ENCODE measurements around the gene RNGTT.
A peak's percentile ranks its signal among the peaks of the same experiment; 100 is the strongest.
"Not testable (repeated sequence)": the region's sequence is repeated elsewhere in the genome, so short reads cannot be mapped to it uniquely, and the experiment has no call there.

The RNGTT gene

GRCh38 chr6:88972504-88973423 lies 9.3 kb upstream of the RNGTT start (continued):
- TF ChIP-seq ZNF580 (tag by site-specific recombination; IDR thresholded peaks at IDR 0.05), result 0 out of 2 replicates have a peak, but pooled peaks have one; percentile 42
- no peak for TF ChIP-seq ZNF777 (tag by site-specific recombination; IDR thresholded peaks at IDR 0.05; ENCODE audit: borderline replicate concordance)
- TF ChIP-seq ZNF140 (tag by site-specific recombination; IDR thresholded peaks at IDR 0.05), result no peak
- TF ChIP-seq ZNF335 (tag by site-specific recombination; conservative IDR thresholded peaks at IDR 0.05), result 0 out of 2 replicates have a peak, but pooled peaks have one; percentile 27
- peak; percentile 56; the same call in 1 of the 2 replicates for TF ChIP-seq OVOL3 (tag by site-specific recombination; IDR thresholded peaks at IDR 0.05)
- peak; percentile 52 for TF ChIP-seq OSR2 (tag by site-specific recombination; IDR thresholded peaks at IDR 0.05)

GRCh38 chr6:88970301-88970700 lies 6.9 kb upstream of the RNGTT start:
- H3K9me3 ChIP-seq (ENCODE audit: control insufficient read depth, insufficient read depth, low read depth, low read length), result no peaks in the 10 kb centered on the region
- ChIA-PET CTCF (interaction anchor here (0.7 kb wide), 1 partner anchor 66 kb away, joined by 3 read pairs; no protein-coding TSS in a partner anchor), POLR2A (no interaction called here)
- no peak overlapping the region for H3K27ac ChIP-seq (ENCODE audit: extremely low read depth, low read depth, low read length)
- TF ChIP-seq ZNF16 (tag by site-specific recombination; IDR thresholded peaks at IDR 0.05; ENCODE audit: low read depth) (no peak), ZNF239 (tag by site-specific recombination; IDR thresholded peaks at IDR 0.05) (no peak), KLF16 (tag by site-specific recombination; IDR thresholded peaks at IDR 0.05) (no peak), ZNF274 (IDR thresholded peaks at IDR 0.05; ENCODE audit: low read length) (no peak), ZNF274 (tag by site-specific recombination; IDR thresholded peaks at IDR 0.05; ENCODE audit: borderline replicate concordance) (no peak), ZBTB21 (tag by site-specific recombination; IDR thresholded peaks at IDR 0.05) (no peak), ZNF174 (tag by site-specific recombination; IDR thresholded peaks at IDR 0.05) (no peak), ZXDB (tag by site-specific recombination; IDR thresholded peaks at IDR 0.05) (no peak), ZFHX2 (tag by site-specific recombination; conservative IDR thresholded peaks at IDR 0.05) (no peak), CTCF (tag by site-specific recombination; IDR thresholded peaks at IDR 0.05) (no peak), IKZF3 (tag by site-specific recombination; IDR thresholded peaks at IDR 0.05) (no peak), ZNF791 (tag by site-specific recombination; IDR thresholded peaks at IDR 0.05) (no peak), HIC1 (tag by site-specific recombination; IDR thresholded peaks at IDR 0.05) (no peak), ZFP41 (tag by site-specific recombination; IDR thresholded peaks at IDR 0.05; ENCODE audit: borderline replicate concordance) (no peak), ZNF558 (tag by site-specific recombination; IDR thresholded peaks at IDR 0.05) (no peak), ZNF600 (tag by site-specific recombination; IDR thresholded peaks at IDR 0.05) (no peak), ZNF704 (tag by site-specific recombination; IDR thresholded peaks at IDR 0.05) (no peak), ZNF548 (tag by site-specific recombination; IDR thresholded peaks at IDR 0.05) (no peak)
- no peak overlapping the region for H3K4me3 ChIP-seq (ENCODE audit: low read depth, low read length)
- H3K36me3 ChIP-seq (ENCODE audit: control insufficient read depth in 2 of 2, insufficient read depth in 1 of 2, low read length in 2 of 2), result no peaks in the 10 kb centered on the region
- H3K4me1 ChIP-seq (ENCODE audit: control insufficient read depth, insufficient read depth, low read length), result peaks cover 19% of the 10 kb centered on the region

GRCh38 chr6:88969255-88969654 lies 5.8 kb upstream of the RNGTT start:
- H3K9me3 ChIP-seq (ENCODE audit: control insufficient read depth, insufficient read depth, low read depth, low read length); H3K36me3 ChIP-seq (ENCODE audit: control insufficient read depth in 2 of 2, insufficient read depth in 1 of 2, low read length in 2 of 2); H3K4me3 ChIP-seq (ENCODE audit: low read depth, low read length); POLR2A ChIA-PET; H3K27ac ChIP-seq (ENCODE audit: extremely low read depth, low read depth, low read length); CTCF ChIA-PET: not testable (repeated sequence)
- peaks cover 19% of the 10 kb centered on the region for H3K4me1 ChIP-seq (ENCODE audit: control insufficient read depth, insufficient read depth, low read length)

Measured in HEK293 (cell line).